ENCODE measurements around the gene FUT3.

DNA sequence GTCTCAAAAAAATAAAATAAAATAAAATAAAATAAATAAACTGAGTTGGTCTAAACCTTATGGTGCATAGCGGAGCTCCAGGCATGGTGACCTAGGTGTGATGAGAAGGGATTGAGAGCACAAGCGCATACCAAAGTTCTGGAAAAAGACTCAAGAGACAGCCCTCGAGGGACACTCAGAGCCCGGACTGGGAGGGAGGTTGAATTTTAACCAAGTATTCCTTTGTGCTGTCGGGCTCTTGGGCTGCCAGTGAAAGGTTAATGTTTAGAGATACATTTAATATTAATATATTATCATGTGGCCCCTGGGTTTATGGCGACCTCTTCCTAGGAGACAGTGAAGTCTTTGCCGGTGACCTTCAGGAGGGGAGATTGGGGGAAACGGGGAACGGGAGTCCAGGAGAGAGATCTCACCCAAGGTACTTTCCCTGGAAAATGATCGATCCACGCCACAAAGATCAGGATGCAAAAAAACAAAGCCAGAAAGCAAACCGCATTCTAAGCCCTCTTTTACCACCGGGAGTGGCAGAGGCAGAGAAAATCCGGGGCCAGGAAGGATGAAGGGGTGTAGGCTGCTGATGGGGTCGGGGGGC, 13.4 kb downstream of the FUT3 start:
- TF ChIP-seq, protein P1, sequence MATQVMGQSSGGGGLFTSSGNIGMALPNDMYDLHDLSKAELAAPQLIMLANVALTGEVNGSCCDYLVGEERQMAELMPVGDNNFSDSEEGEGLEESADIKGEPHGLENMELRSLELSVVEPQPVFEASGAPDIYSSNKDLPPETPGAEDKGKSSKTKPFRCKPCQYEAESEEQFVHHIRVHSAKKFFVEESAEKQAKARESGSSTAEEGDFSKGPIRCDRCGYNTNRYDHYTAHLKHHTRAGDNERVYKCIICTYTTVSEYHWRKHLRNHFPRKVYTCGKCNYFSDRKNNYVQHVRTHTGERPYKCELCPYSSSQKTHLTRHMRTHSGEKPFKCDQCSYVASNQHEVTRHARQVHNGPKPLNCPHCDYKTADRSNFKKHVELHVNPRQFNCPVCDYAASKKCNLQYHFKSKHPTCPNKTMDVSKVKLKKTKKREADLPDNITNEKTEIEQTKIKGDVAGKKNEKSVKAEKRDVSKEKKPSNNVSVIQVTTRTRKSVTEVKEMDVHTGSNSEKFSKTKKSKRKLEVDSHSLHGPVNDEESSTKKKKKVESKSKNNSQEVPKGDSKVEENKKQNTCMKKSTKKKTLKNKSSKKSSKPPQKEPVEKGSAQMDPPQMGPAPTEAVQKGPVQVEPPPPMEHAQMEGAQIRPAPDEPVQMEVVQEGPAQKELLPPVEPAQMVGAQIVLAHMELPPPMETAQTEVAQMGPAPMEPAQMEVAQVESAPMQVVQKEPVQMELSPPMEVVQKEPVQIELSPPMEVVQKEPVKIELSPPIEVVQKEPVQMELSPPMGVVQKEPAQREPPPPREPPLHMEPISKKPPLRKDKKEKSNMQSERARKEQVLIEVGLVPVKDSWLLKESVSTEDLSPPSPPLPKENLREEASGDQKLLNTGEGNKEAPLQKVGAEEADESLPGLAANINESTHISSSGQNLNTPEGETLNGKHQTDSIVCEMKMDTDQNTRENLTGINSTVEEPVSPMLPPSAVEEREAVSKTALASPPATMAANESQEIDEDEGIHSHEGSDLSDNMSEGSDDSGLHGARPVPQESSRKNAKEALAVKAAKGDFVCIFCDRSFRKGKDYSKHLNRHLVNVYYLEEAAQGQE (IDR thresholded peaks at IDR 0.05): no peak
- TF ChIP-seq, protein P2, sequence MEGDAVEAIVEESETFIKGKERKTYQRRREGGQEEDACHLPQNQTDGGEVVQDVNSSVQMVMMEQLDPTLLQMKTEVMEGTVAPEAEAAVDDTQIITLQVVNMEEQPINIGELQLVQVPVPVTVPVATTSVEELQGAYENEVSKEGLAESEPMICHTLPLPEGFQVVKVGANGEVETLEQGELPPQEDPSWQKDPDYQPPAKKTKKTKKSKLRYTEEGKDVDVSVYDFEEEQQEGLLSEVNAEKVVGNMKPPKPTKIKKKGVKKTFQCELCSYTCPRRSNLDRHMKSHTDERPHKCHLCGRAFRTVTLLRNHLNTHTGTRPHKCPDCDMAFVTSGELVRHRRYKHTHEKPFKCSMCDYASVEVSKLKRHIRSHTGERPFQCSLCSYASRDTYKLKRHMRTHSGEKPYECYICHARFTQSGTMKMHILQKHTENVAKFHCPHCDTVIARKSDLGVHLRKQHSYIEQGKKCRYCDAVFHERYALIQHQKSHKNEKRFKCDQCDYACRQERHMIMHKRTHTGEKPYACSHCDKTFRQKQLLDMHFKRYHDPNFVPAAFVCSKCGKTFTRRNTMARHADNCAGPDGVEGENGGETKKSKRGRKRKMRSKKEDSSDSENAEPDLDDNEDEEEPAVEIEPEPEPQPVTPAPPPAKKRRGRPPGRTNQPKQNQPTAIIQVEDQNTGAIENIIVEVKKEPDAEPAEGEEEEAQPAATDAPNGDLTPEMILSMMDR (IDR thresholded peaks at IDR 0.05; ENCODE audit: low read depth, low read length, missing input control): no peak
